Measurements from ENCODE around the gene KIF6.

DNA sequence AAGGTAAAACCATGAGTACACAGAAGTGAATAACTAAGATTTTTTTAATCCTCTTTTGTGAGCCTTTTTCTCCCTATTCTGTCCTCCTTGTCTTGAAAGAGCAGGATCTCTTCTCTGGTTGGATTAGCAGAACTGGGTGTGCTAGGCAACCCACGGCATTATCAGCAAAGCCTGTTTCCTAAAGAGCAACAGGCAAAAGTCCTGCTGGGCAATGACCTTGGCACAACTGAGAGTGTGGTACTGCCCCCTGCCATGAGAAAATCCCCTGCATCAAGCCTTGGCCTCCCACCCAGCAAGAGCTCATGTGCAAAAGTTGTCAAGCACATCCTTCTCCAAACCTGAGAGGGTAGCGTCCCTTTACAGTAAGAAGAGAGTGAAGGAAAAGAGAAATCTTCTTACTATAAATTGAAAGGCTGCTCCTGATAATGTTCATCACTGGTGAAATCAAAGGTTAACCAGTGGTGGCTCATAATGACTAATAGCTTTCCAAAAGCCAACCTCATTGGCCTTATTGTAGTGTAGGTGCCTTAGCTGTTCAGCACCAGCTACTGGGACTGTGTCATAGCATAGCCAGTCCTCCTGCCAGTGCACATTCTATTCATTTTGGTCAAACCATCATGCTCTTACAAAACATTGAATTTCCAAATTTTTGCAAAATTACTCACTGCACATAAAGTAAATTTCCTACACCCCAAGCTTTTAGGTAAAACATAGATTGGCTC is 17.1 kb downstream of the KIF6 start:
- TF ChIP-seq POLR2AphosphoS5 (IDR thresholded peaks at IDR 0.05; ENCODE audit: low read depth) (no peak), GABPA (IDR thresholded peaks at IDR 0.05; ENCODE audit: low read depth) (no peak)
- TF ChIP-seq, protein P1, sequence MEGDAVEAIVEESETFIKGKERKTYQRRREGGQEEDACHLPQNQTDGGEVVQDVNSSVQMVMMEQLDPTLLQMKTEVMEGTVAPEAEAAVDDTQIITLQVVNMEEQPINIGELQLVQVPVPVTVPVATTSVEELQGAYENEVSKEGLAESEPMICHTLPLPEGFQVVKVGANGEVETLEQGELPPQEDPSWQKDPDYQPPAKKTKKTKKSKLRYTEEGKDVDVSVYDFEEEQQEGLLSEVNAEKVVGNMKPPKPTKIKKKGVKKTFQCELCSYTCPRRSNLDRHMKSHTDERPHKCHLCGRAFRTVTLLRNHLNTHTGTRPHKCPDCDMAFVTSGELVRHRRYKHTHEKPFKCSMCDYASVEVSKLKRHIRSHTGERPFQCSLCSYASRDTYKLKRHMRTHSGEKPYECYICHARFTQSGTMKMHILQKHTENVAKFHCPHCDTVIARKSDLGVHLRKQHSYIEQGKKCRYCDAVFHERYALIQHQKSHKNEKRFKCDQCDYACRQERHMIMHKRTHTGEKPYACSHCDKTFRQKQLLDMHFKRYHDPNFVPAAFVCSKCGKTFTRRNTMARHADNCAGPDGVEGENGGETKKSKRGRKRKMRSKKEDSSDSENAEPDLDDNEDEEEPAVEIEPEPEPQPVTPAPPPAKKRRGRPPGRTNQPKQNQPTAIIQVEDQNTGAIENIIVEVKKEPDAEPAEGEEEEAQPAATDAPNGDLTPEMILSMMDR (IDR thresholded peaks at IDR 0.05; ENCODE audit: insufficient read depth, low read length) = no peak
- TF ChIP-seq, protein P2, sequence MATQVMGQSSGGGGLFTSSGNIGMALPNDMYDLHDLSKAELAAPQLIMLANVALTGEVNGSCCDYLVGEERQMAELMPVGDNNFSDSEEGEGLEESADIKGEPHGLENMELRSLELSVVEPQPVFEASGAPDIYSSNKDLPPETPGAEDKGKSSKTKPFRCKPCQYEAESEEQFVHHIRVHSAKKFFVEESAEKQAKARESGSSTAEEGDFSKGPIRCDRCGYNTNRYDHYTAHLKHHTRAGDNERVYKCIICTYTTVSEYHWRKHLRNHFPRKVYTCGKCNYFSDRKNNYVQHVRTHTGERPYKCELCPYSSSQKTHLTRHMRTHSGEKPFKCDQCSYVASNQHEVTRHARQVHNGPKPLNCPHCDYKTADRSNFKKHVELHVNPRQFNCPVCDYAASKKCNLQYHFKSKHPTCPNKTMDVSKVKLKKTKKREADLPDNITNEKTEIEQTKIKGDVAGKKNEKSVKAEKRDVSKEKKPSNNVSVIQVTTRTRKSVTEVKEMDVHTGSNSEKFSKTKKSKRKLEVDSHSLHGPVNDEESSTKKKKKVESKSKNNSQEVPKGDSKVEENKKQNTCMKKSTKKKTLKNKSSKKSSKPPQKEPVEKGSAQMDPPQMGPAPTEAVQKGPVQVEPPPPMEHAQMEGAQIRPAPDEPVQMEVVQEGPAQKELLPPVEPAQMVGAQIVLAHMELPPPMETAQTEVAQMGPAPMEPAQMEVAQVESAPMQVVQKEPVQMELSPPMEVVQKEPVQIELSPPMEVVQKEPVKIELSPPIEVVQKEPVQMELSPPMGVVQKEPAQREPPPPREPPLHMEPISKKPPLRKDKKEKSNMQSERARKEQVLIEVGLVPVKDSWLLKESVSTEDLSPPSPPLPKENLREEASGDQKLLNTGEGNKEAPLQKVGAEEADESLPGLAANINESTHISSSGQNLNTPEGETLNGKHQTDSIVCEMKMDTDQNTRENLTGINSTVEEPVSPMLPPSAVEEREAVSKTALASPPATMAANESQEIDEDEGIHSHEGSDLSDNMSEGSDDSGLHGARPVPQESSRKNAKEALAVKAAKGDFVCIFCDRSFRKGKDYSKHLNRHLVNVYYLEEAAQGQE (IDR thresholded peaks at IDR 0.05; ENCODE audit: insufficient replicate concordance, low read depth) = no peak
